ENCODE measurements around the gene ATG9A. TPM values are rescaled to one million over a fixed set of nuclear protein-coding genes. Genes with fewer than 3 reads are reported as not detected.

The ATG9A gene
- total and polyA plus RNA-seq, 11 donors: 28.3 to 147 (median 83.5) TPM

DNA sequence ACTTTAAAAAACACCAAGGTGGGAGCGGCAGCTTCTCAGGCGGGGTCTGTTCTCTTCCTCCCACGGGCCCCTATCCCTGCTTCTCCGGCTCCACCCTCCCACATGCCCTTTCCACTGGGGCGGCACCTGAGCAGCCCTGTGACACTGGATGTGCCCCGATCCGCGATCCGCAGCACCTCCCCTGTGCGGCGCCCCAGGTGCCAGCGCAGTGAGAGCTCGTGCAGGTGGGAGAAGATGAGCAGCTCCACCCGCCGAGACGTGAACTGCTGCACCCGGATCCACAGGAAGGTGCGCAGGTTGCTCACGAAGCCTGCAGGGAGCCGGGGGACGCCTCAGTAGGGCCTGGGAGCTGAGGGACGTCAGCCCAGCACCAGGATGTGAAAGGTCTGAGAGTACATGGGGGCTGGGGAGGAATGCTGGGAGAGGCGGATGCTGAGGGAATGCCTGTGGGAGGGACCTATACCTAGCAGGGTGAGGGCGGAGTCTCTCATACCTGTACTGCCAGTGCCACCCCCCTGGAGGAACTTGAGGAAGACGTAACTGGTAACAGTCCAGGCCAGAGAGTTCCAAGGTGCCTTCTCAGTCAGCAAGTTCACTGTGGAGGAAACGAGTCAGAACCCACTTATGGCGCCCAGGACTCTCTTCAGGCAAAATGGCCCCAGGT, 13.4 kb downstream of the ATG9A start:
- Histone ChIP-seq H3K4me3 (no peak overlapping the region), H3K27me3 (no peaks in the 10 kb centered on the region), H3K36me3 (peaks cover 0 to 62% (median 52%) of the 10 kb centered on the region in 9 donors), H3K9me3 (no peaks in the 10 kb centered on the region), H3K4me1 (peaks cover 6 to 42% (median 33%) of the 10 kb centered on the region in 12 donors), H3K27ac (peak overlapping the region in 1 of 12 donors; percentile 97)
- ATAC-seq: no peak
- TF ChIP-seq POLR2A (IDR thresholded peaks at IDR 0.05) (no peak), CTCF (IDR thresholded peaks at IDR 0.05) (no peak)
- no peak for DNase-seq
- 93 to 95% (median 94%) methylated on average over 27 of the region's 27 CpGs for WGBS, 4 donors
- intact Hi-C loops (cut with DNase I): loop anchor here in 4 of 10 donors (5.0 kb wide), 2 partner anchors 39 to 66 kb away; partner anchors contain the start of genes CNPPD1 (in 3 of the 4) and RETREG2 (in 3 of the 4)

DNA sequence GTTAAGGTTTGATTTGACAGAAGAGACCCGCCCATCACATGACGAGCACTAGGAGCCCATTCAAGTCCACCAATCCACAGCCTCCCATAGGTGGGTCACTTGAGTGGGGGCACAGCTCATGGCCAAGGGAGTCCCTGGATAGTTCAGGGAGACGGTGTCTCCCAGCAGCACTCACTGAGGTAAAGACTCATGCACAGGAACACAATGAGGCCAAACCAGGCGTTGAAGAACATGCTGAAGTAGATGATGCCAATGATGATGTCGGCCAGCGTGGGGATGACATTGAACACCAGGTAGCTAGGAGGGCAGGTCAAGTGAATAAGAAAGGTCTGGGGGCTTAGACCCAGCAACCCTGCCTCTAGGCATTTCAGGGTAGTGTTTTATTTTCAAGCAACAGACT, 14.7 kb downstream of the ATG9A start:
- TF ChIP-seq CTCF (IDR thresholded peaks at IDR 0.05) (no peak), POLR2A (IDR thresholded peaks at IDR 0.05) (no peak)
- no peaks in the 10 kb centered on the region for H3K27me3 ChIP-seq
- H3K9me3 ChIP-seq: no peaks in the 10 kb centered on the region
- 91 to 95% (median 93%) methylated on average over 6 of the region's 6 CpGs for WGBS, 4 donors
- intact Hi-C loops (cut with DNase I): loop anchor here in 4 of 10 donors (5.0 kb wide), 2 partner anchors 37 to 68 kb away; partner anchors contain the start of genes CNPPD1 (in 3 of the 4) and RETREG2 (in 3 of the 4)
- ATAC-seq (no peak), DNase-seq (no peak)
- H3K27ac ChIP-seq: no peak overlapping the region
- no peak overlapping the region for H3K4me3 ChIP-seq
- peaks cover 0 to 62% (median 51%) of the 10 kb centered on the region in 9 donors for H3K36me3 ChIP-seq
- peaks cover 6 to 39% (median 28%) of the 10 kb centered on the region in 12 donors for H3K4me1 ChIP-seq

DNA sequence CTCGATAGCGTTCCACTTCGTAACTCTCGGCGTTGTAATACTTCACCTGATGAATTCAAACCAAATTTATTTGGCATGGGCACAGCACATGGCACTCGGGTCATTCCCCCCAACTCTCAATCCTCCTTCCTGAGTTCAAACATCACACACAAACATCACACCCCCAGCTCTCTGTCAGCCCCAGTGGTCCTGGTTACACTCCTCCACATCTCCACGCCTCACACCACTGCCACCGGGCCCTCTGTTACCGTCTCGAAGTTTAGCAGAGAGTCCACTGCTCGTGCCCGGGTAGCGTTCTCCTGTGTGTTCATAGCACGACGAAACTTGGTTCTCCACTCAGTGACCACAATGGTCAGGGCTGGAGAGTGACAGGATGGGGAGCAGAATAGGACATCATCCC, 15.3 kb downstream of the ATG9A start:
- H3K27ac ChIP-seq: no peak overlapping the region
- no peak for TF ChIP-seq CTCF (IDR thresholded peaks at IDR 0.05)
- no peak for TF ChIP-seq POLR2A (IDR thresholded peaks at IDR 0.05)
- peaks cover 0 to 67% (median 54%) of the 10 kb centered on the region in 9 donors for H3K36me3 ChIP-seq
- no peak overlapping the region for H3K4me3 ChIP-seq
- DNase-seq: no peak
- no peaks in the 10 kb centered on the region for H3K9me3 ChIP-seq
- intact Hi-C loops (cut with DNase I): no loop called here
- peaks cover 0 to 32% (median 21%) of the 10 kb centered on the region in 12 donors for H3K4me1 ChIP-seq
- no peaks in the 10 kb centered on the region for H3K27me3 ChIP-seq
- 95 to 96% (median 96%) methylated on average over 15 of the region's 15 CpGs for WGBS, 4 donors
- ATAC-seq: no peak

- Histone ChIP-seq H3K27ac (no peak overlapping the region), H3K4me3 (no peak overlapping the region), H3K27me3 (no peaks in the 10 kb centered on the region), H3K36me3 (peaks cover 0 to 73% (median 60%) of the 10 kb centered on the region in 9 donors), H3K4me1 (peaks cover 0 to 28% (median 19%) of the 10 kb centered on the region in 12 donors), H3K9me3 (no peaks in the 10 kb centered on the region)
- TF ChIP-seq POLR2A (IDR thresholded peaks at IDR 0.05): no peak
- no peak for TF ChIP-seq CTCF (IDR thresholded peaks at IDR 0.05)
- ATAC-seq (no peak), DNase-seq (peak in 1 of 5 donors; percentile 3)
- intact Hi-C loops (cut with DNase I): no loop called here
- WGBS, 4 donors: 92 to 95% (median 93%) methylated on average over 10 of the region's 10 CpGs
Observed at GRCh38 chr2:219213486-219214071, 15.9 kb downstream of the ATG9A start.
